Sigmoid colon (tissue), 7 donors: ENCODE measurements around the gene TM4SF18. TPM values are rescaled to one million over a fixed set of nuclear protein-coding genes. Genes with fewer than 3 reads are reported as not detected.

ENCODE experiments used
- DNase-seq: peaks from one replicate; pipeline ENCODE4 v3.0.0-alpha.2; 2019
- H3K27ac ChIP-seq, 4 donors: fragments of 200-600 bp; sonication (generic); one replicate each; pipeline ENCODE4 v1.5.1; 2016 to 2019; ENCODE audit warnings: mild to moderate bottlenecking in 1 of 4
- H3K27me3 ChIP-seq, 3 donors: fragments of 200-600 bp; sonication (generic); one replicate each; pipeline ENCODE4 v1.5.1; 2019; ENCODE audit warnings: mild to moderate bottlenecking in 1 of 3
- H3K36me3 ChIP-seq, 4 donors: fragments of 200-600 bp; sonication (generic); one replicate each; pipeline ENCODE4 v1.5.1; 2016 to 2019
- H3K4me1 ChIP-seq, 4 donors: fragments of 200-600 bp; sonication (generic); one replicate each; pipeline ENCODE4 v1.5.1; 2017 to 2019
- H3K4me3 ChIP-seq, 4 donors: fragments of 200-600 bp; sonication (generic); one replicate each; pipeline ENCODE4 v1.5.1; 2017 to 2019; ENCODE audit warnings: mild to moderate bottlenecking in 2 of 4, moderate library complexity in 1 of 4
- H3K9me3 ChIP-seq, 4 donors: fragments of 200-600 bp in 3 of 4; sonication (generic) in 3 of 4; one replicate each; pipeline versions ENCODE4 v1.5.1 to v1.6.1; 2013 to 2019
- CTCF ChIP-seq, 4 experiments: fragments of 450-650 bp in 3 of 4; fragments of 200-600 bp in 1 of 4; IDR thresholded peaks; one replicate each; pipeline ENCODE4 v1.5.1; 2016 to 2019; ENCODE audit warnings: antibody characterized with exemption in 4 of 4, mild to moderate bottlenecking in 3 of 4, moderate library complexity in 2 of 4
- EP300 ChIP-seq, 4 donors: sonication (generic); formaldehyde crosslinking; IDR thresholded peaks; one replicate each; pipeline ENCODE4 v1.6.1; 2017; ENCODE audit warnings: antibody characterized with exemption in 4 of 4
- POLR2A ChIP-seq, 2 donors: fragments of 450-650 bp; IDR thresholded peaks; one replicate each; pipeline ENCODE4 v1.6.1; 2016; ENCODE audit warnings: antibody characterized with exemption in 2 of 2, mild to moderate bottlenecking in 2 of 2, moderate library complexity in 2 of 2
- POLR2AphosphoS5 ChIP-seq, 4 donors: sonication (generic); formaldehyde crosslinking; IDR thresholded peaks; one replicate each; pipeline ENCODE4 v1.6.1; 2017; ENCODE audit warnings: antibody characterized with exemption in 4 of 4
- WGBS, 2 donors: extraction: QIAGEN DNeasy Blood & Tissue Kit; methylation state at CpG; one replicate each; pipeline ENCODE4 v1.1.7; 2013; 5-methylcytosine and 5-hydroxymethylcytosine counted together
- intact Hi-C: fragments of 100-400 bp; cut with DNase I; formaldehyde crosslinking; loops from one replicate; pipeline ENCODE4 v1.15.1; 2023
- polyA plus RNA-seq, 3 donors: library from polyadenylated mRNA; stranded (reverse); fragments of 200-250 nt; gene quantifications; one replicate each; pipeline ENCODE4 v1.2.3, GENCODE V29; 2013
- total RNA-seq, 4 donors: library from RNA; depleted of rRNA; stranded (reverse); fragments of >200 nt; gene quantifications; one replicate each; pipeline ENCODE4 v1.1.0, GENCODE V29; 2016
- donor health status: healthy with polysubstance abuse.
- donor health status: Bipolar disorder and iron deficiency.
- donor health status: healthy.

Gene TM4SF18
- total and polyA plus RNA-seq, 7 donors: 0.46 to 11.6 (median 2.3) TPM

- Histone ChIP-seq H3K4me3 (no peak overlapping the region), H3K36me3 (no peaks in the 10 kb centered on the region), H3K27ac (no peak overlapping the region), H3K27me3 (no peaks in the 10 kb centered on the region), H3K9me3 (no peaks in the 10 kb centered on the region), H3K4me1 (no peaks in the 10 kb centered on the region)
- intact Hi-C loops: no loop called here
- DNase-seq: no peak
- TF ChIP-seq POLR2A (IDR thresholded peaks at IDR 0.05) (no peak), EP300 (IDR thresholded peaks at IDR 0.05) (no peak), POLR2AphosphoS5 (IDR thresholded peaks at IDR 0.05) (no peak), CTCF (IDR thresholded peaks at IDR 0.05) (no peak)
These were observed 7.9 kb downstream of the TM4SF18 start for GRCh38 chr3:149325581-149325980.

- TF ChIP-seq POLR2A (IDR thresholded peaks at IDR 0.05) (no peak), POLR2AphosphoS5 (IDR thresholded peaks at IDR 0.05) (no peak), CTCF (IDR thresholded peaks at IDR 0.05) (no peak), EP300 (IDR thresholded peaks at IDR 0.05) (no peak)
- H3K27ac ChIP-seq: no peak overlapping the region
- H3K36me3 ChIP-seq: no peaks in the 10 kb centered on the region
- intact Hi-C loops: no loop called here
- DNase-seq: no peak
- no peaks in the 10 kb centered on the region for H3K27me3 ChIP-seq
- H3K9me3 ChIP-seq: no peaks in the 10 kb centered on the region
- H3K4me1 ChIP-seq: no peaks in the 10 kb centered on the region
- no peak overlapping the region for H3K4me3 ChIP-seq
These were observed 9.1 kb downstream of the TM4SF18 start for GRCh38 chr3:149324332-149324731.

- 82 to 89% methylated on average over 2 of the region's 2 CpGs for WGBS, 2 donors
- no peak overlapping the region for H3K4me3 ChIP-seq
- intact Hi-C loops: no loop called here
- no peaks in the 10 kb centered on the region for H3K27me3 ChIP-seq
- no peaks in the 10 kb centered on the region for H3K9me3 ChIP-seq
- TF ChIP-seq EP300 (IDR thresholded peaks at IDR 0.05): no peak
- no peak for TF ChIP-seq CTCF (IDR thresholded peaks at IDR 0.05)
- no peak for TF ChIP-seq POLR2AphosphoS5 (IDR thresholded peaks at IDR 0.05)
- TF ChIP-seq POLR2A (IDR thresholded peaks at IDR 0.05): no peak
- no peak overlapping the region for H3K27ac ChIP-seq
- H3K4me1 ChIP-seq: no peaks in the 10 kb centered on the region
- no peaks in the 10 kb centered on the region for H3K36me3 ChIP-seq
- DNase-seq: no peak
These were observed 11.8 kb downstream of the TM4SF18 start for GRCh38 chr3:149321640-149322039.

GRCh38 chr3:149321136-149321535 lies 12.3 kb downstream of the TM4SF18 start:
- intact Hi-C loops: no loop called here
- no peaks in the 10 kb centered on the region for H3K27me3 ChIP-seq
- H3K4me1 ChIP-seq: no peaks in the 10 kb centered on the region
- no peak for DNase-seq
- no peak overlapping the region for H3K4me3 ChIP-seq
- no peaks in the 10 kb centered on the region for H3K36me3 ChIP-seq
- H3K27ac ChIP-seq: no peak overlapping the region
- no peaks in the 10 kb centered on the region for H3K9me3 ChIP-seq
- TF ChIP-seq EP300 (IDR thresholded peaks at IDR 0.05) (no peak), POLR2A (IDR thresholded peaks at IDR 0.05) (no peak), CTCF (IDR thresholded peaks at IDR 0.05) (no peak), POLR2AphosphoS5 (IDR thresholded peaks at IDR 0.05) (no peak)

- WGBS, 2 donors: 96 to 97% methylated on average over 3 of the region's 3 CpGs
- intact Hi-C loops: no loop called here
- no peak for TF ChIP-seq POLR2AphosphoS5 (IDR thresholded peaks at IDR 0.05)
- TF ChIP-seq EP300 (IDR thresholded peaks at IDR 0.05): no peak
- TF ChIP-seq POLR2A (IDR thresholded peaks at IDR 0.05): no peak
- TF ChIP-seq CTCF (IDR thresholded peaks at IDR 0.05): no peak
These were observed 13.7 kb downstream of the TM4SF18 start for GRCh38 chr3:149319750-149320149.

More at GRCh38 chr3:149319750-149320149, 13.7 kb downstream of the TM4SF18 start:
- Histone ChIP-seq H3K4me1 (no peaks in the 10 kb centered on the region), H3K27me3 (no peaks in the 10 kb centered on the region), H3K9me3 (no peaks in the 10 kb centered on the region), H3K36me3 (no peaks in the 10 kb centered on the region), H3K4me3 (no peak overlapping the region), H3K27ac (no peak overlapping the region)
- no peak for DNase-seq
